VCaP (cell line): Measurements from ENCODE around the gene GAL3ST3.
A peak's percentile ranks its signal among the peaks of the same experiment; 100 is the strongest.

Experiments used
- H3K27ac ChIP-seq: fragments of 450-650 bp; 2 replicates; pipeline ENCODE4 v1.5.1; 2017
- TF ChIP-seq, protein P1 (sequence below): fragments of 450-650 bp; conservative IDR thresholded peaks from 2 replicates; pipeline ENCODE4 v1.5.1; 2017; ENCODE audit warnings: mild to moderate bottlenecking, moderate library complexity

The GAL3ST3 gene

DNA sequence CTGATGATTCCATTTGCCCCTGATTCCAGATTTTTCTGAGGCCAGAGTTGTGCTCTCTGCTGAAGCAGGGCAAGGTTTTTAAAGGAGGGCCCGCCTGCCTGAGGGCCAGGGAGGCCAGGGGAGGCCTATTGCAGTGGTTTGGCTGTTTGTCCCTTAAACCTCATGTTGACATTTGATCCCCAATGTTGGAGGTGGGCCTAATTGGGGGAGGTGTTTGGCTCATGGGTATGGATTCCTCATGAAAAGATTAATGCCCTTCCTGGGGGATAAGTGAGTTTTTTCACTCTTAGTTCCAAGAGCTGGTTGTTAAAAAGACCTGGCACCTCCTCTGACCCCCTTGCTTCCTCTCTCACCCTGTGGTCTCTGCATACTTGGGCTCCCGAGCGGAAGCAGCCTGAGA, 9.2 kb downstream of the GAL3ST3 start:
- TF ChIP-seq, protein P1, sequence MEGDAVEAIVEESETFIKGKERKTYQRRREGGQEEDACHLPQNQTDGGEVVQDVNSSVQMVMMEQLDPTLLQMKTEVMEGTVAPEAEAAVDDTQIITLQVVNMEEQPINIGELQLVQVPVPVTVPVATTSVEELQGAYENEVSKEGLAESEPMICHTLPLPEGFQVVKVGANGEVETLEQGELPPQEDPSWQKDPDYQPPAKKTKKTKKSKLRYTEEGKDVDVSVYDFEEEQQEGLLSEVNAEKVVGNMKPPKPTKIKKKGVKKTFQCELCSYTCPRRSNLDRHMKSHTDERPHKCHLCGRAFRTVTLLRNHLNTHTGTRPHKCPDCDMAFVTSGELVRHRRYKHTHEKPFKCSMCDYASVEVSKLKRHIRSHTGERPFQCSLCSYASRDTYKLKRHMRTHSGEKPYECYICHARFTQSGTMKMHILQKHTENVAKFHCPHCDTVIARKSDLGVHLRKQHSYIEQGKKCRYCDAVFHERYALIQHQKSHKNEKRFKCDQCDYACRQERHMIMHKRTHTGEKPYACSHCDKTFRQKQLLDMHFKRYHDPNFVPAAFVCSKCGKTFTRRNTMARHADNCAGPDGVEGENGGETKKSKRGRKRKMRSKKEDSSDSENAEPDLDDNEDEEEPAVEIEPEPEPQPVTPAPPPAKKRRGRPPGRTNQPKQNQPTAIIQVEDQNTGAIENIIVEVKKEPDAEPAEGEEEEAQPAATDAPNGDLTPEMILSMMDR: no peak

DNA sequence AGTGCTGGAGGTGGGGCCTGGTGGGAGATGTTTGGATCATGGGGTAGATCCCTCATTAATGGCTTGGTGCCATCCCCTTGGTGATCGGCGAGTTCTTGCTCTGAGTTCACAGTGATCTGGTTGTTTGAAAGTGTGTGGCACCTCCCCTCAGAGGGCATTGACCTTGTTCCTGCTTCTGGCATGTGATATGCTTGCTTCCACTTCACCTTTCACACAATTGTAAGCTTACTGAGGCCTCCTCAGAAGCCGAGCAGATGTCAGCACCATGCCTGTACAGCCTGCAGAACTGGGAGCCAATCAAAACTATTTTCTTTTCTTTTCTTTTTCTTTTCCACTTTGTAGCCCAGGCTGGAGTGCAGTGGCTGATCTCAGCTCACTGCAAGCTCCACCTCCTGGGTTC, 11.6 kb downstream of the GAL3ST3 start:
- H3K27ac ChIP-seq: no peak overlapping the region
- TF ChIP-seq, protein P1: no peak

More for the DNA sequence above, 9.2 kb downstream of the GAL3ST3 start:
- H3K27ac ChIP-seq: no peak overlapping the region

DNA sequence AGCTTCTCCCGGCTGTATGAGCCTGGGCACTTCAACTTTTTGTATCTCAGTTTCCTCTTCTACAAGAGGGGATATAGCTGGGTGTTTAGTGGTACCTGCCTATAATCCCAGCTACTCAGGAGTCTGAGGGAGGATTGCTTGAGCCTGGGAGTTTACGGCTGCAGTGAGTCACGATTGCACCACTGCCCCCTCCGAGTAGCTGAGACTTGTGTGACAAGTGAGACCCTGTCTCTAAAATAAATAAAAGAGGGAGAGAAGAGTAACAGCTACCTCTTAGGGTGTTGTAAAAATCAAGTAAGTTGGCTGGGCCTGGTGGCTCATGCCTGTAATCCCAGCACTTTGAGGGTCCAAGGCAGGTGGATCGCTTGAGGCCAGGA, 12.6 kb downstream of the GAL3ST3 start:
- TF ChIP-seq, protein P1: no peak
- H3K27ac ChIP-seq: peak overlapping the region; percentile 25

DNA sequence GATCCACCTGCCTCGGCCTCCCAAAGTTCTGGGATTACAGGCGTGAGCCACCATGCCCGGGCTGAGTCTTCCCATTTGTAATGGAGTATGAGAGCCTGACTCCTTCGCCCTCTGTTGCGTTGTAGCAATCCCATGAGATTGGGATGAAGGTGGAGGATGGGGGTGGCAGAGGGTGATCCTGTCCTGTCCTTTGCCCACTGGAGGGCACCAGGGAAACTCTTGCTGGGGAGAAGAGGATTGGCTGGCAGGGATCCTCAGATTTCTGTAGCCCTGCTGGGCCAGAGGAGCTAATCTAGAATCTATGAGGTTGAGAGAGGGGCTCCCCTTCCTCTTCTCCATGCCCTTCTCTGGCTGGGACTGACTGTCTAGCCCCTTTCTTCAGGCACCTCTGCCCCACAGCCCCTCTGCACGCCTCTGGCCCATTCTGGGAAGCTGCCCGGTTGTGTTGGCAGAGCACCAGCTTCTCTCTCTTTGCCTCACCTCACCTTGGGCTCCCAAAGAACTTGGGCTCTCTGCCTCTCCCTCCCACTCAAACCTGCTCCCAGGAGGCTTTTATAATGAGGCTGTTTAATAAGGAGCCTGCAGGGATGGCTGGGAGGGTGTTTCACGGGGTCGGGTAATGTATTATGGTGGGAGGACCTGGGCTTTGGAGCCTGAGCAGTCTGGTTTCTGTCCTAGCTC, 13.2 kb downstream of the GAL3ST3 start:
- H3K27ac ChIP-seq: peak overlapping the region; percentile 25
- TF ChIP-seq, protein P1: peak; percentile 48

DNA sequence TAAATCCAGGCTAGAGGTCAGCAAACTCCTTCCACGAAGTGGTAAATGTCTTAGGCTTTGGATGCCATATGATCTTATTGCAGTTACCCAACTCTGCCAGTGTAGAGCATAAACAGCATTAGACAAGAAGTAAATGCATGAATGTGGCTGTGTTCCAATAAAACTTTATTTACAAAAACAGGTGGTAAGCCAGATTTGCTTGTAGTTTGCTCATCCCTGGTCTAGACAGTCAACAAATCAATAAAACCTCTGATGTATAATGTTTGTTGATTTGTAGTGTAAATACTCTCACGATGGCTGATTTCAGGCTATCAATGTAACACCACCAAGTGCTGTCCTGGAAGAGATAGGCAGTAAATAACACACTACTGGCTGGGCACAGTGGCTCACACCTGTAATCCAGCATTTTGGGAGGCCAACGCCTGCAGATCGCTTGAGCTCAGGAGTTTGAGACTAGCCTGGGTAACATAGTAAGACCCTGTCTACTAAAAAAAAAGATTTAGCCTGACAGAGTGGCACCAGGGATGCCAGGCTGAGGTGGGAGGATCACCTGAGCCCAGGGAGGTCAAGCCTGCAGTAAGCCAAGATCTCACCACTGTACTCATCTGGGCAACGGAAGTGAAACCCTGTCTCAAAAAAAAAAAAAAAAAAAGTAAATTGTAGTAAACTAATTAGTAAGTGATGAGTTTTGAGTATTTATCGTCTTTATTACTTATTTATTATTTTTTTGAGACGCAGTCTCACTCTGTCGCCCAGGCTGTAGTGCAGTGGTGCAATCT, 15.8 kb downstream of the GAL3ST3 start:
- H3K27ac ChIP-seq: no peak overlapping the region
- TF ChIP-seq, protein P1: no peak

DNA sequence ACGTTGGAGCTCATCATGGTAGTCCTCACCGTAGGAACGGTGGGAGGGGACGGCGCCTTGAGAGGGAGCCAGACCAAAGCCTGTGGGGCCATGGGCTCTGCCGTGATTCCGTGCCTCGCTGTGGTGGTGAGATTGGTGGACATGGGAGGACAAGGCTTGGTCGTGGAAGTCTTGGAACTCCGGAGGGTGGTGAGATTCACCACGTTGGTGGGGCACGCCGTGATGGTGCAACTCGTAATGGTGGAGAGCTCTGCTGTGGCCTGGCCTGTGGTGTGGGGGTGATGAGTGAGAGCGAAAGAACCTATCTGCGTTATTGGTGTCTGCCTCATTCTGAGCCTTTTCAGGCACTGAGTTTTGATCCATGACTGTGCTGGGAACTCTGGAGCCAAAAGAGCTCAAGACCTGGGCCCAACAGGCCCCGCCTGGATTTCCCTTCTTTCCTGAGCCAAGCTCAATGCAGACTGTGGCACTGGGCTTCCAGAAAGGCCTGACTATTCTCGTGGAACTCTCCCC, 22.9 kb downstream of the GAL3ST3 start, which contains the start of gene CATSPER1:
TSS of gene CATSPER1 (minus strand) at position 463 of the 513 bp plus-strand sequence. CDS start at position 363, 100 bp downstream.
- TF ChIP-seq, protein P1: no peak
- no peak within 1 kb of the TSS for H3K27ac ChIP-seq

- H3K27ac ChIP-seq: peak overlapping the region; percentile 20; the same call in 1 of the 2 replicates
These were observed 25.8 kb downstream of the GAL3ST3 start for GRCh38 chr11:66023186-66023440.
